Glutamatergic neuron (in vitro differentiated cells): ENCODE data around the gene ZNF672. TPM values are rescaled to one million over a fixed set of nuclear protein-coding genes. Genes with fewer than 3 reads are reported as not detected.

Experiments used
- DNase-seq: peaks from one replicate; pipeline ENCODE4 v3.0.0; 2022
- H3K27ac Mint-ChIP-seq: one replicate; pipeline ENCODE4 v1.8.0; 2020; ENCODE audit warnings: mild to moderate bottlenecking, mixed read lengths, inconsistent platforms; ENCODE audit not compliant: unreplicated experiment
- H3K27me3 Mint-ChIP-seq: one replicate; pipeline ENCODE4 v1.8.0; 2020; ENCODE audit warnings: mild to moderate bottlenecking, moderate library complexity, mixed read lengths, inconsistent platforms; ENCODE audit not compliant: unreplicated experiment
- H3K36me3 Mint-ChIP-seq: one replicate; pipeline ENCODE4 v1.8.0; 2020; ENCODE audit warnings: mild to moderate bottlenecking, mixed read lengths, inconsistent platforms; ENCODE audit not compliant: unreplicated experiment
- H3K4me1 Mint-ChIP-seq: one replicate; pipeline ENCODE4 v1.8.0; 2020; ENCODE audit warnings: mild to moderate bottlenecking, low read depth, mixed read lengths, inconsistent platforms; ENCODE audit not compliant: unreplicated experiment
- H3K4me3 Mint-ChIP-seq: one replicate; pipeline ENCODE4 v1.8.0; 2020; ENCODE audit warnings: mild to moderate bottlenecking, mixed read lengths, inconsistent platforms; ENCODE audit not compliant: unreplicated experiment
- H3K9me3 Mint-ChIP-seq: one replicate; pipeline ENCODE4 v1.8.0; 2020; ENCODE audit warnings: mild to moderate bottlenecking, moderate library complexity, mixed read lengths, inconsistent platforms; ENCODE audit not compliant: unreplicated experiment
- total RNA-seq: library from RNA; stranded (reverse); fragmentation: NEBNext Ultra II Directional; extraction: Animal tissue kit (Norgen Biotek cat#: 25700); gene quantifications from one replicate; pipeline ENCODE4 v1.2.1, GENCODE V29; 2021; ENCODE audit not compliant: unreplicated experiment
- TF ChIP-seq, protein P1 (sequence below): fragments of 200-600 bp; sonication (generic); IDR thresholded peaks from one replicate; pipeline ENCODE4 v1.5.0; 2021; ENCODE audit not compliant: partially characterized antibody, unreplicated experiment

ZNF672 gene
- total RNA-seq, 1 donor from 2014 or later = 30.5 TPM

GRCh38 chr1:248813546-248813945 lies 24.5 kb upstream of the ZNF672 start:
- Mint-ChIP-seq H3K4me3 (no peak overlapping the region), H3K4me1 (no peaks in the 10 kb centered on the region), H3K36me3 (peaks cover 6% of the 10 kb centered on the region)

DNA sequence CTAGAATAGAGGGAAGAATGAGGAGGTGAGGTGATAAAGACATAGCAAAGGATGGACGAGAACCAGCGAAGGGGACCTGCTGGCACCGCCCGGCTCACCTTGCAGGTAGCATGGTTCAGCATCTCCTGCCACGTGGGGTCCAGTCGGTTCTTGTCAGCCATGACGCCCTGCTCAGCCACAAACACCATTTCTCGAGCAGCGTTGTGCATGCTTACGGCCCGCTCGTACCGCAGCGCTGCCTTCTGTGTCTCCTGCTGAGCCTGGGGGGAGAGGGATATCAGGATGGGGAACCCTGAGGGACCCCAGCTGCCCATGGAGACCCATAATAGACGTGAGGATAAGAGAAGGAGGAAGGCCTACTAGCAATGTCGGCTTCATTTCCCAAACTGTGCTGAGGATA lies 23.7 kb upstream of the ZNF672 start:
- Mint-ChIP-seq H3K4me1 (no peaks in the 10 kb centered on the region), H3K4me3 (no peak overlapping the region), H3K9me3 (peaks cover 3% of the 10 kb centered on the region), H3K27me3 (peaks cover 10% of the 10 kb centered on the region), H3K27ac (no peak overlapping the region), H3K36me3 (peaks cover 6% of the 10 kb centered on the region)
- TF ChIP-seq, protein P1, sequence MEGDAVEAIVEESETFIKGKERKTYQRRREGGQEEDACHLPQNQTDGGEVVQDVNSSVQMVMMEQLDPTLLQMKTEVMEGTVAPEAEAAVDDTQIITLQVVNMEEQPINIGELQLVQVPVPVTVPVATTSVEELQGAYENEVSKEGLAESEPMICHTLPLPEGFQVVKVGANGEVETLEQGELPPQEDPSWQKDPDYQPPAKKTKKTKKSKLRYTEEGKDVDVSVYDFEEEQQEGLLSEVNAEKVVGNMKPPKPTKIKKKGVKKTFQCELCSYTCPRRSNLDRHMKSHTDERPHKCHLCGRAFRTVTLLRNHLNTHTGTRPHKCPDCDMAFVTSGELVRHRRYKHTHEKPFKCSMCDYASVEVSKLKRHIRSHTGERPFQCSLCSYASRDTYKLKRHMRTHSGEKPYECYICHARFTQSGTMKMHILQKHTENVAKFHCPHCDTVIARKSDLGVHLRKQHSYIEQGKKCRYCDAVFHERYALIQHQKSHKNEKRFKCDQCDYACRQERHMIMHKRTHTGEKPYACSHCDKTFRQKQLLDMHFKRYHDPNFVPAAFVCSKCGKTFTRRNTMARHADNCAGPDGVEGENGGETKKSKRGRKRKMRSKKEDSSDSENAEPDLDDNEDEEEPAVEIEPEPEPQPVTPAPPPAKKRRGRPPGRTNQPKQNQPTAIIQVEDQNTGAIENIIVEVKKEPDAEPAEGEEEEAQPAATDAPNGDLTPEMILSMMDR = no peak
- DNase-seq = no peak

More at GRCh38 chr1:248813546-248813945, 24.5 kb upstream of the ZNF672 start:
- Mint-ChIP-seq H3K9me3 (peaks cover 3% of the 10 kb centered on the region), H3K27ac (no peak overlapping the region), H3K27me3 (peaks cover 10% of the 10 kb centered on the region)
- no peak for DNase-seq
- TF ChIP-seq, protein P1 = no peak

GRCh38 chr1:248815407-248816034 lies 22.5 kb upstream of the ZNF672 start:
- no peak overlapping the region for H3K27ac Mint-ChIP-seq
- TF ChIP-seq, protein P1 = no peak
- H3K4me1 Mint-ChIP-seq = peaks cover 4% of the 10 kb centered on the region
- H3K4me3 Mint-ChIP-seq = no peak overlapping the region
- peaks cover 5% of the 10 kb centered on the region for H3K27me3 Mint-ChIP-seq
- no peak for DNase-seq
- peaks cover 3% of the 10 kb centered on the region for H3K9me3 Mint-ChIP-seq
- peaks cover 6% of the 10 kb centered on the region for H3K36me3 Mint-ChIP-seq

DNA sequence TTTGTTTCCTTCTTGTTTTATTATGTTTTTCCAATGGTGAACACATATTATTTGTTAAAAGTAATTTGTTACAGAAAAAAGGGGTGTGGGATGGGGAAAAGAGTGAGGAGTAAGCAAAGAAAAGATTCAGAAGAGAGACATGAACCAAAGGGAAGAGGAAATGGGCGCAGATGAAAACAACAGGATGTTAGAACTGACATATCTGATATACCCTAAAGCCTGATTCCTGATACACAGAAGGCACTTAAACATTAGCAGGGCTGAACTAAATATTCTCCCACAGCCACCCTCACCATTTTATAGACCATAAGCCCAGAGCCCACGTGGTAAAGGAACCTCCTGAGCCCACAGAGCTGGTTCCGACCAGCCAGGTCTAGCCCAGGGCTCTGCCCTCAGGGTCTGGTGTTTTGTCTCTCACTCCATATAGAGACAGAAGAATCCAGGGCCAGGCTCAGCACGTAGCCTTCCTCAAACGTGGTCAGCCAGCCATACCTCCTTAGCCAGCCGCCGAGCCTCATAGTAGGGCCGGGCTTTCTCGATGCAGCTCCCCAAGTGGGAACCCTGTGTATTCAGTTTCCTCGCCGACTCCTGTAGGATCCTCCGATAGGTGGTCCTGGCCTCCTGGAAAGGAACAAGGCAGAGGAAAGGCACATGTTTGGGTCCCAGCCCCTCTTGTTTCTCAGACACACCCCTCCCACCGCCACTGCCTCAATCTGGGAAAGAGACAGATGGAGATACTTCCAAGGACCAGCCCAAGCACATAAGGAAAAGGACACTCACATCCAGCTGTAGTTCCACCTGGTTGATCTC lies 21.8 kb upstream of the ZNF672 start:
- TF ChIP-seq, protein P1 = no peak
- H3K27ac Mint-ChIP-seq = no peak overlapping the region
- peaks cover 5% of the 10 kb centered on the region for H3K27me3 Mint-ChIP-seq
- H3K36me3 Mint-ChIP-seq = peaks cover 6% of the 10 kb centered on the region
- H3K9me3 Mint-ChIP-seq = peaks cover 3% of the 10 kb centered on the region
- no peak overlapping the region for H3K4me3 Mint-ChIP-seq
- no peak for DNase-seq
- peaks cover 6% of the 10 kb centered on the region for H3K4me1 Mint-ChIP-seq

- Mint-ChIP-seq H3K4me3 (no peak overlapping the region), H3K27me3 (peaks cover 2% of the 10 kb centered on the region), H3K36me3 (peaks cover 6% of the 10 kb centered on the region), H3K4me1 (peaks cover 9% of the 10 kb centered on the region), H3K9me3 (peaks cover 3% of the 10 kb centered on the region), H3K27ac (peak overlapping the region; percentile 48)
- TF ChIP-seq, protein P1 = no peak
- no peak for DNase-seq
These were observed 21.0 kb upstream of the ZNF672 start for GRCh38 chr1:248817065-248817464.
